Measurements from ENCODE around the gene WNT3A. TPM values are rescaled to one million over a fixed set of nuclear protein-coding genes. Genes with fewer than 3 reads are reported as not detected.

The WNT3A gene
- total RNA-seq, 2 donors from 2014 or later: not detected

DNA sequence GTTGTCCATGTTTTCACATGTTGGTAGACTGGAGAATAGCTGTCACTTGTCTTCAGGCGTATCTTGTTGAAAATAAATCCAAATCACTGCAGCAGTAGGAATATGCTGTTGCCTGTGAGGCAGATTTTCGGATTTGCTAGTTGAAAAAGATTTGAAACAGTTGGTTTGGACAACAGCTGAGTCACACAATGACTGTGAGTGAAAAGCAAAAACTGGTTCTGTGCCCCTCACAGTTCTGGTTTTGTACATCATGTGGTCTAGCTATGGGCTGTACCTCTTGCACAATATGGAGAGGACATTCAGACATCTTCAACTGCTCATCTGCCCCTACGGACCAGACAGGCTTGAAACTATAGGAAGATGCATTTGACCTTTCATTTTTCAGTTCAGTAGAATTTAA lies 77.5 kb downstream of the WNT3A start:
- peak overlapping the region; percentile 94 for H3K4me3 Mint-ChIP-seq

DNA sequence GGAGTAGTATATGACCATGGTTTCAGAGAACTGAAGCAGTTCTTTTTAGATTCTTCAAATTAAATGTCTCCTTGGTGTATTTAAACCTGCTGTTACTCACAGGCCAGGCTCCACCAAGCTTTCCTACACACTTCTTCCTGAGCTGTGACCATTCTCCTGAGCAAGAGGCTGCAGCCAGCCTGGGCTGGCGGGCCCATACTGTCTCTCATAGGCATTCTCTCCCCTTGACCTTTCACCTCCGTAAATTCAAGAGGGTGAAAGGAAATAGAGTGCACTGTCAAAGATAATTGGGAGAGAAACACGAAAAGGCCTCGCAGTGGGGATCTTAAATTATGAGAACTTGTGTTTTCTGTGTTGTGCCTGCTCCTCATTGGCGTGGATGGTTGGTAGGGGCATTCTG lies 78.0 kb downstream of the WNT3A start:
- Mint-ChIP-seq H3K27ac (peak overlapping the region; percentile 84 to 95), H3K36me3 (peaks cover 6% of the 10 kb centered on the region), H3K4me1 (ENCODE audit: low read depth in 2 of 2) (peaks cover 58 to 59% of the 10 kb centered on the region in 2 donors), H3K4me3 (peak overlapping the region; percentile 94), H3K27me3 (no peaks in the 10 kb centered on the region), H3K9me3 (no peaks in the 10 kb centered on the region)
- ATAC-seq (no peak), DNase-seq (ENCODE audit: low spot score) (no peak)

More for the DNA sequence above, 77.5 kb downstream of the WNT3A start:
- ATAC-seq (peak; percentile 50 to 55), DNase-seq (ENCODE audit: low spot score) (no peak)
- H3K36me3 Mint-ChIP-seq: peaks cover 6% of the 10 kb centered on the region
- H3K27ac Mint-ChIP-seq: peak overlapping the region; percentile 84 to 95
- no peaks in the 10 kb centered on the region for H3K9me3 Mint-ChIP-seq
- no peaks in the 10 kb centered on the region for H3K27me3 Mint-ChIP-seq
- peaks cover 54% of the 10 kb centered on the region in 2 donors for H3K4me1 Mint-ChIP-seq (ENCODE audit: low read depth in 2 of 2)

DNA sequence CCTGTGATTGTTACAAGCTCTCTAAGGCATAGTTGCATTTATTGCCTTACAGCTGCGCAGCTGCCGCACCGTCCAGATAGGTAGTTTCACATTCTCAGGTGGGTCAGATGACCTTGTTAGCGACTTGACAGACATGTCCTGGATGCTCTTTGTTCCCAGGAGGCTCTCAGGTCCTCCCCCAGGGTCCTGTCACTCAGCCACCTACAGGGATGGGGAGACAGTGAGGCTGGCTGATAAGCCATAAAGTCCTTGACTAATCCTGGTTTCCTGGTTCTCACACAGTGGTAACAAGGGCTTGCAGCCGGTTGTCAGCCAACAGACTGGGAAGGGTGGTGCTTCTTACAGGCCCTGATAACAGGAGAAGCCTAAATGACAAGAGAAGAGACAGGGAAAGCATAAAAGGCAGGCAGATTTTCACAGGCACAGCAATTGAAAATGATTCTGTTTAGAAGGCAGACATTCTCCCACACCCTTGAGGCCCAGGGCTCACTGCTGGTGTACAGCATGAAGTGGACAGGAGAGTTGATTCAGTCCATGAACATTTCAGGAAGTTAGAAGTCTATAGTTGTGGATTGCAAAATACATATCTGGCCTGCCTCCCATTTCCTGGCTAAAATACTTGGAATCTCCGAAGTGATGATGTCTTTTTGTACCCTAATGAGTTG lies 78.6 kb downstream of the WNT3A start:
- no peaks in the 10 kb centered on the region for H3K27me3 Mint-ChIP-seq
- ATAC-seq (no peak), DNase-seq (ENCODE audit: low spot score) (no peak)
- peaks cover 63 to 64% of the 10 kb centered on the region in 2 donors for H3K4me1 Mint-ChIP-seq (ENCODE audit: low read depth in 2 of 2)
- no peaks in the 10 kb centered on the region for H3K9me3 Mint-ChIP-seq
- H3K36me3 Mint-ChIP-seq: peaks cover 6% of the 10 kb centered on the region
- peak overlapping the region; percentile 94 for H3K4me3 Mint-ChIP-seq
- peak overlapping the region; percentile 84 to 95 for H3K27ac Mint-ChIP-seq

DNA sequence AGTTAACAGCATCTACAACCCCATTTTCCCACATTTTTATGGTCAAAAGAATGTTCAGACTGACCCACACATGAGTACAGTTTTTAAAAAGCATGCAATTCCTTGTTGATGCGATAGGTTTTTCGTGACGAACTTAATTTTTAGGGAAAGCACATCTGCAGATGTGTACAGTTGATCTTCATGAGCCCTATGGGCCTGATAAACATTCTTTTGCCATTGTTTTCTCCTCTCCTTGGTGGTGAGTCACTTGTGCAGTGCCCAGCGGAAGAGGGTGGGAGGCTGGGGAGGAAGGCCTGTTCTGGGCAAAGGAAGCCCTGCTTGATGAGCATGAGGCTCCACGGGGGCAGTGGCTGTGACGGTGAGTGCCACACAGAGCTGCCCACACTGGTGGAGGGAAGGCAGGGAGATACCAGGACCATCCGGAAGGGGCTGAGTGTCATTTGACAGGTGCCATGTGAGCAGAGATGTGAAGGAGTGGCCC lies 81.0 kb downstream of the WNT3A start:
- peaks cover 13% of the 10 kb centered on the region for H3K36me3 Mint-ChIP-seq
- peak overlapping the region; percentile 74 for H3K4me3 Mint-ChIP-seq
- H3K27me3 Mint-ChIP-seq: no peaks in the 10 kb centered on the region
- H3K4me1 Mint-ChIP-seq (ENCODE audit: low read depth in 2 of 2): peaks cover 83 to 88% of the 10 kb centered on the region in 2 donors
- no peaks in the 10 kb centered on the region for H3K9me3 Mint-ChIP-seq
- DNase-seq (ENCODE audit: low spot score) (no peak), ATAC-seq (peak in 1 of 2 donors; percentile 34)
- peak overlapping the region; percentile 74 to 92 for H3K27ac Mint-ChIP-seq

DNA sequence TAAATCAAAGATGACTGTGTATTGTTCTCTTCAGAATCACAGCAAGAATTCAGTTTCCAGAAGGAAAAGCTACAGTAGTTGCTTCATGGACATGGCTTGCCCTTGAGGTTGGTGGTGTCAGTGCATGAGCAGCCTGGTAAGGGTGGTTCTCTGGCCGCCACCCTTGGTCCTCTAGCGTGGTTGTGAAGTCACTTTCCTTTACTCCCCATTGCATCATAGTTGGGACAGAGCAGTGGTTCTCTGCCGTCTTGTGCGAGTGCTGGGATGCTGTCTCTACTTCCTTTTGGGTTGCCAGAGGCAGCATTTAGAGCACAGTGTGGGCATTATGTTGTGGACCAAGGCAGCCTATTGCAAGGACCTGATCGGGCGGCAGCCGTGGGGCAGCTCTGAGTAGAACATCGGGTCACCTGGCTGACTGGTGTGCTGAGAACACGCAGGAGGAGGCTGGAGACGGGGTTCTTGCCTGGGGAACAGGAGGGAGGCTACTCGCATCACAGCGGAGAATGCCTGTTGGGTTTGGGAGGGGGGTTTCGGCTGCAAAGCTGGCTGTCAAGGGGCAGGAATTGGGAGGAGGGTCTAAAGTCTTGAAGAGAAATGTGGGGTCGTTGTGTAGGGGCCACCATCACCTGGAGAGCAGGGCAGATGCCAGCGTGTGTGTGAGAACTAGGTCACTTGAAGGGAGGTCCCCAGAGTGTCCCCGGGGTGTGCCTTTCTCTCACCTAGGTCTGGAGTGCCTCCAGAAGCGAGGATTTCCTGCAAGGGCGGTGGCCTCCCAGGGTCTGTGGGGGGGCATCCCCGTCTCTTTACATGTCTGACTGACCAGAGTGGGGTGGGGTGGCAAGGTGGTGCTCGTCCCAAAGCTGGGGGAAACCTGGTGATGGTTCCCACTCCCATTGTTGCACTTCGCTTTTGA lies 82.0 kb downstream of the WNT3A start:
- H3K4me3 Mint-ChIP-seq: peak overlapping the region; percentile 74
- H3K27ac Mint-ChIP-seq: peak overlapping the region; percentile 74 to 92
- H3K4me1 Mint-ChIP-seq (ENCODE audit: low read depth in 2 of 2): peaks cover 82 to 86% of the 10 kb centered on the region in 2 donors
- DNase-seq (ENCODE audit: low spot score) (no peak), ATAC-seq (peak; percentile 56 to 71)
- H3K27me3 Mint-ChIP-seq: no peaks in the 10 kb centered on the region
- peaks cover 13% of the 10 kb centered on the region for H3K36me3 Mint-ChIP-seq
- H3K9me3 Mint-ChIP-seq: no peaks in the 10 kb centered on the region

DNA sequence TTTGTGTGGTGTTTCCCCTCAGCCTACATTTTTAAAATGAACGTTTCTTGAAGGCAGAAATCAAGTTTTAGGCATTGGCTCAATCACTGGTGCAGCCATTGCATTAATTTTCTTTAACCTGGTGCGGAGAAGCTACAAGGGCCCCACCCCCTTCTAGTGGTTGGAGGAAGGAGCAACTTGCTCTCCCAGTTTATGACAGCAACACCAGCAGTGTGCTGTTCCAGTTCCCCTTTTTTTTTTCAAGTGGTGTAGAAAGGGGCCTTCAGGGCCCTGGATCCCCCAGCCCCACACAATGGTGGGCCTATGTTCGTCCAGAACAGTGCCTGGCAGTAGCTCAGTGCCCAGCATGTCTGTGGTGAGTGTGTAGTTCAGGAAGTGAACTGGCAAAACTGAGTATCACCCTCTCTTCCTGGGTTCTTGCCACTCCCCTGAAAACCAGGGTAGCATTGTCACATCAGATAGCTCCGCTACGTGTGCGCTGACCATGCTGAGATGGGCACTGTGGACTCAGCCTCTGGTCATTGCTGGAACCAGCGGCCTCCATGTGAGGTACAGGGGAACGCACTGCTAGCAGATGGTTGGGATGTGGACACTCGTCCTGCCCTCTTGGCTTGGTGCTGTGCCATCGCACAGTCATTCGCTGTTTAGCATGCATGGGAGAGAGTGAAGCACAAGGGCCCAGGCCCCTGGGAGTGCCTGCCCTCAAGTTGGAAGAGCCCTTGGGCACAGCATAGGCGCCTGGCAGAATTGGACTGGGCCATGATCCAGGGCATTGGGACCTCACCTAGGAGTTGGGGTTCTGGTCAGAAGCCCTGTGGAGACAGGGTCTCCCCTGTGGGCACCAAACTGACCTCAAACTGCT lies 83.0 kb downstream of the WNT3A start:
- peaks cover 3% of the 10 kb centered on the region for H3K9me3 Mint-ChIP-seq
- ATAC-seq (peak in 1 of 2 donors; percentile 41), DNase-seq (ENCODE audit: low spot score) (no peak)
- peaks cover 12% of the 10 kb centered on the region for H3K36me3 Mint-ChIP-seq
- no peaks in the 10 kb centered on the region for H3K27me3 Mint-ChIP-seq
- H3K27ac Mint-ChIP-seq: peak overlapping the region; percentile 74 to 92
- peaks cover 78 to 80% of the 10 kb centered on the region in 2 donors for H3K4me1 Mint-ChIP-seq (ENCODE audit: low read depth in 2 of 2)
- H3K4me3 Mint-ChIP-seq: peak overlapping the region; percentile 74

DNA sequence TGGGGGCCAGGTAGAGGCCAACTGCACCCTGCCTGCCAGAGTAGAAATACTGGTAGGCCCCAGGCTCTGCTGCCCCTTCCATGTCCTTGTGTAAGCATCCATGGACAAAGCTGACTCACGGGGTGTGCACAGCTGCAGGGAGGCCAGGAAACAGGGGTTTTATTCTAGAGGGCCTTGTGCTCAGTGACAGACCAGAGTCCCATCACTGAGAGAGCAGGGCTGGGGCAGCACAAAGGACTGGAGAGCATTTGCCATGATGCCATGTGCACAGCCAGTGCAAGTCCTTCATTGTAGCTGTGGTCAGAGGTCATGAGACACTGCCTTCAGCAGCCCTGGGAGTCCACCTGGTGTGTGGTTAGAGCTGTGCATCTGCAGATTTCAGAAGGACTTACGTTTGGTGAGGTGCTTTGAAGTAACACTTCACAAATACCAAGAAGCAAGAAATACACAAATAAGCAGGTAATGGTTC lies 83.8 kb downstream of the WNT3A start:
- DNase-seq (ENCODE audit: low spot score): no peak
- peak in 1 of 2 donors; percentile 10 for ATAC-seq
- Mint-ChIP-seq H3K4me3 (peak overlapping the region; percentile 32), H3K27me3 (no peaks in the 10 kb centered on the region), H3K36me3 (peaks cover 21% of the 10 kb centered on the region), H3K27ac (peak overlapping the region; percentile 46 to 92), H3K9me3 (peaks cover 6% of the 10 kb centered on the region), H3K4me1 (ENCODE audit: low read depth in 2 of 2) (peaks cover 78 to 79% of the 10 kb centered on the region in 2 donors)

DNA sequence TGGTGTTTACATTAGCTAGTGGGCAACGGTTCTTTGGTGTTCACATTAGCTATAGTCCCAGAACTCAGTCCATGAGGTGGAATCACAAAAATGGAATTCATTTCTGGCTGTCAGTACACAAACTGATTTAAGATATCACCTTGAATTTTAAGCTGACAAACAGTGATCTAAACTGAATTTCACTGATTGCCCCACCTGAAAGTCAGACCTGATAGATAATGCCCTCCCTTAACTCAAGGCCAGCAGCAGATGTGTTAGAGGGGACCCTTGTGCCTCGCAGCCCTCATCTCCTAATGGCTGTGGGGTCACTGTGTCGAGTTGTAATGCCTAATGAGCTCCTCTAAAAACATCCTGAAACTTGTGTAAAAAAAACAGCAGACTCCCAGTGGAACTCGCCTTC lies 84.3 kb downstream of the WNT3A start:
- DNase-seq (ENCODE audit: low spot score) (no peak), ATAC-seq (no peak)
- H3K9me3 Mint-ChIP-seq: peaks cover 6% of the 10 kb centered on the region
- peak overlapping the region; percentile 35 for H3K4me3 Mint-ChIP-seq
- peaks cover 24% of the 10 kb centered on the region for H3K36me3 Mint-ChIP-seq
- H3K27ac Mint-ChIP-seq: peak overlapping the region; percentile 46 to 92
- H3K4me1 Mint-ChIP-seq (ENCODE audit: low read depth in 2 of 2): peaks cover 78% of the 10 kb centered on the region in 2 donors
- H3K27me3 Mint-ChIP-seq: no peaks in the 10 kb centered on the region

DNA sequence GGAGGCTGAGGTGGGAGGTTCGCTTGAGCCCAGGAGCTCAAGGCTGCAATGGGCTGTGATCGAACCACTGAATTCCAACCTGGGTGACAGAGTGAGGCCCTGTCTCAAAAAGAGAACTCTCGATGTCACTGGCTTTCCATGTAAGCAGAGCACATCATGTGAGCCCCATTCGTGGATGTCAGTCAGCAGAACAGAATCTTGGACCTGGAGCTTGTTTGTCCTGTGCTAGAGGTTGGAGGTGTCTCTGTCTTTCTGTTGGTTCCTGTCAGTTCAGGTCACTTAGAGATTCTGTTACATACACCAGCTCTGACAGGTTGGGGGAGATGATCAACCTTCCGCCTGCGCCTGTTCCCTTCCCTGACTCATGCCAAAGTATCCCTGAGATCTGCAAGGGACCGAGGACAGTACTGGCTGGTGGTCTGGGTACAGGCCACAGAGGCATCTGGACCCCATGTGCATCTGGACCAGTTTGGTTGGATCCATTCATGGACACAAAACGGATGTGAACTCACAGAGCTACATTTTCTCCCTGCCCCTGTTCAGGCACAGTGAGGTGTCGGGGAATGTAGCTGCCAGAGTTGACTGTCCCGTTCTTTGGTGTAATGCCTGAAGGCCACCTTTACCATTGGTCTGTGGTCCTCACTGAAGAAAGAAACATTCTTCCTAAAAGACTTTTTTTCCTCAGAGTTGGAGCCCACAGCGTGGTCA lies 85.7 kb downstream of the WNT3A start:
- peak; percentile 15 for DNase-seq (ENCODE audit: low spot score)
- peaks cover 24% of the 10 kb centered on the region for H3K36me3 Mint-ChIP-seq
- no peak for ATAC-seq
- H3K4me1 Mint-ChIP-seq (ENCODE audit: low read depth in 2 of 2): peaks cover 65 to 70% of the 10 kb centered on the region in 2 donors
- H3K9me3 Mint-ChIP-seq: peaks cover 6% of the 10 kb centered on the region
- H3K27me3 Mint-ChIP-seq: no peaks in the 10 kb centered on the region
- peak overlapping the region; percentile 46 to 92 for H3K27ac Mint-ChIP-seq
- no peak overlapping the region for H3K4me3 Mint-ChIP-seq

DNA sequence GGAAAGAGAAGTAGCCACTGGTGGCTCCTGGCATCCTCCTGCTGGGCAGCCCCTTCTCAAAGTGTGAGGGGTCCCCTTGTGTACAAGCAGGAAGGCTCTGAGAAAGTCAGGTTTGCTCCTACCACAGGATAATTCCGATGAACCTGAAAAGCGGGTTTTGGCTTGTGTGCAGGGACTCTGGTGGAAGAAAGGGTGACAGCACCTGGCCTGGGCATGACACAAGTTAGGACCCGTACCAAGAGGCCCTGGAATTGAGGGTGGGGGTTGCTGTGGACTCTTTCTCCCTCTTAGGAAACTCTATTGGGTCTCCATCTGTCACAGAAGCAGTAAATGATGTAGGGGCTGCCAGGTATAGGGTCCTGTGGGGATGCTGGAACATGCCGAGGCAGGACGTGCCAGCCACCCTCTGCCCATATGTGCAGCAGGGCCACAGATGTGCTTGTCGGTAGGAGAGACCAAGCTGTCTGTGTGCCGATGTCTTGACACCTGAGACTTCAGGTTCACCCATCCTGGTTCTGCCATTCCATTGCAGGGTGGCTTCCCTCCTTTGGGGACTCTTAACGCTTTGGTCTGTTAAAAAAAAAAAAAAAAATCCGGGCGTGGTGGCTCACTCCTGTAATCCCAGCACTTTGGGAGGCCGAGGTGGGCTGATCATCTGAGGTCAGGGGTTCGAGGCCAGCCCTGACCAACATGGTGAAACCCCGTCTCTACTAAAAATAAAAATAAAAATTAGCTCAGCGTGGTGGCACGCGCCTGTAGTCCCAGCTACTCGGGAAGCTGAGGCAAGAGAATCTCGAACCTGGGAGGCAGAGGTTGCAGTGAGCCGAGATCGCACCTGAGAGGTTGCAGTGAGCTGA lies 86.5 kb downstream of the WNT3A start:
- no peak overlapping the region for H3K4me3 Mint-ChIP-seq
- no peak for ATAC-seq

DNA sequence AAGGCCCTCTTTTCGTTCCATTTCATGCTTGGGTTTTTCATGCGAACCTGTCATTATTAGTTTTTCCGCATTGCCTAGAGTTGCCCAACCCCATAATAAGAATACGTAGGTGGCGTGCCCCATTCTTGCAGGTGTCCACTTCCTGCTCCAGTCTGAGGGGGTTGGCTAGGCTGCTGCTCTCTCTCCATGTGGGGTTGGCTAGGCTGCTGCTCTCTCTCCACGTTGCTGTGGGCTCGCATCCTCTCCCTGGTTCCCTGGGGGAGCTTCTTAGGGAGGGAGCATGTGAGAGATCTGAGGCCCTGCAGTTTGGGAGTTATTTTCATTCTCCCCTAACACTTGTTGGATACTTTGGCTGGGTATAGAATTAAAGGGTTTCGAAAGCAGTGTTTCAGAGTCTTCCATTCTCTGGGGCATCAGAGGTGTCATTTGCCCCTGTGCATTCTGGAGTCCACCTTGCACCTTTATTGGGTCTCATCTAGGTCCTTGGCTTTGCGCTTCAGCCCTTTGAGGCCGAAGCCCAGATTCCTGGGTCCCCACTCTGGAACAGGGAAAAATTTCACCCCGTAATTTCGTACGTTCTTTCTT lies 87.7 kb downstream of the WNT3A start:
- Mint-ChIP-seq H3K27me3 (no peaks in the 10 kb centered on the region), H3K4me3 (no peak overlapping the region), H3K36me3 (peaks cover 24% of the 10 kb centered on the region), H3K9me3 (peaks cover 6% of the 10 kb centered on the region), H3K4me1 (ENCODE audit: low read depth in 2 of 2) (peaks cover 45 to 60% of the 10 kb centered on the region in 2 donors), H3K27ac (peak overlapping the region in 1 of 2 donors; percentile 49)
- no peak for ATAC-seq
- DNase-seq (ENCODE audit: low spot score): peak; percentile 3

More for the DNA sequence above, 86.5 kb downstream of the WNT3A start:
- peaks cover 6% of the 10 kb centered on the region for H3K9me3 Mint-ChIP-seq
- H3K4me1 Mint-ChIP-seq (ENCODE audit: low read depth in 2 of 2): peaks cover 58 to 68% of the 10 kb centered on the region in 2 donors
- H3K27ac Mint-ChIP-seq: no peak overlapping the region
- no peaks in the 10 kb centered on the region for H3K27me3 Mint-ChIP-seq
- DNase-seq (ENCODE audit: low spot score): no peak
- peaks cover 24% of the 10 kb centered on the region for H3K36me3 Mint-ChIP-seq

Measured in natural killer cell treated with Interleukin-12 subunit alpha and Interleukin-12 subunit beta and Interleukin-15 and Interleukin-18, amount 100 ng/mL, for 72 hours (primary cell).